Calu3 (cell line): ENCODE results near the gene FAM241B. TPM values are rescaled to one million over a fixed set of nuclear protein-coding genes. Genes with fewer than 3 reads are reported as not detected.

ENCODE experiments used
- BruUV-seq: library from RNA; stranded (reverse); fragments of 400-500 nt; replicated peaks from 2 replicates; lab custom pipeline; 2021; lab: Mats Ljungman, UMichigan
- CTCF ChIA-PET: fragments of 300-600 bp; sonication (Branson Sonifier 250); formaldehyde crosslinking; loops from one replicate; lab custom pipeline; 2022; ENCODE audit warnings: antibody characterized with exemption; lab: Charles Lee
- DNase-seq: peaks from one replicate; pipeline ENCODE4 v3.0.0; 2022
- H3K27ac Mint-ChIP-seq: one replicate; pipeline ENCODE4 v1.8.0; 2022; ENCODE audit warnings: mixed read lengths; ENCODE audit not compliant: unreplicated experiment
- H3K27me3 Mint-ChIP-seq: one replicate; pipeline ENCODE4 v1.8.0; 2022; ENCODE audit warnings: mixed read lengths; ENCODE audit not compliant: unreplicated experiment
- H3K36me3 Mint-ChIP-seq: one replicate; pipeline ENCODE4 v1.8.0; 2022; ENCODE audit warnings: mild to moderate bottlenecking, moderate library complexity, mixed read lengths; ENCODE audit not compliant: insufficient read depth, unreplicated experiment
- H3K4me1 Mint-ChIP-seq: one replicate; pipeline ENCODE4 v1.8.0; 2022; ENCODE audit warnings: mild to moderate bottlenecking, low read depth, mixed read lengths; ENCODE audit not compliant: unreplicated experiment
- H3K4me3 Mint-ChIP-seq: one replicate; pipeline ENCODE4 v1.8.0; 2022; ENCODE audit warnings: mild to moderate bottlenecking, low read depth, moderate library complexity, mixed read lengths; ENCODE audit not compliant: unreplicated experiment
- H3K9me3 Mint-ChIP-seq: one replicate; pipeline ENCODE4 v1.8.0; 2022; ENCODE audit warnings: low read depth, mixed read lengths; ENCODE audit not compliant: unreplicated experiment
- CTCF ChIP-seq: fragments of 200-600 bp; IDR thresholded peaks from one replicate; pipeline ENCODE4 v1.8.0; 2022; ENCODE audit warnings: antibody characterized with exemption; ENCODE audit not compliant: unreplicated experiment
- intact Hi-C: fragments of 100-400 bp; cut with micrococcal nuclease; formaldehyde crosslinking; loops from one replicate; pipeline ENCODE4 v1.10.0; 2022; ENCODE audit not compliant: unreplicated experiment
- total RNA-seq: library from RNA; stranded (reverse); gene quantifications from 2 replicates; pipeline ENCODE4 v1.2.3, GENCODE V29; 2022

The FAM241B gene
- total RNA-seq, 1 experiment from 2014 or later = 25.2 TPM

GRCh38 chr10:69655124-69655867, 25.2 kb downstream of the FAM241B start:
- TF ChIP-seq CTCF = no peak
- H3K27me3 Mint-ChIP-seq = peaks cover 83% of the 10 kb centered on the region
- DNase-seq = no peak
- intact Hi-C loops = no loop called here
- no TSS peak for BruUV-seq
- H3K9me3 Mint-ChIP-seq = no peaks in the 10 kb centered on the region
- H3K36me3 Mint-ChIP-seq = no peaks in the 10 kb centered on the region
- H3K4me3 Mint-ChIP-seq = no peak overlapping the region
- no peak overlapping the region for H3K27ac Mint-ChIP-seq
- CTCF ChIA-PET = interaction anchor here (1.7 kb wide), 1 partner anchor 39 kb away, joined by 3 read pairs; no protein-coding TSS in a partner anchor
- H3K4me1 Mint-ChIP-seq = peaks cover 10% of the 10 kb centered on the region

GRCh38 chr10:69655868-69656555, 26.0 kb downstream of the FAM241B start:
- H3K36me3 Mint-ChIP-seq = no peaks in the 10 kb centered on the region
- H3K4me1 Mint-ChIP-seq = peaks cover 10% of the 10 kb centered on the region
- H3K27ac Mint-ChIP-seq = no peak overlapping the region
- H3K27me3 Mint-ChIP-seq = peaks cover 91% of the 10 kb centered on the region
- intact Hi-C loops = no loop called here
- H3K4me3 Mint-ChIP-seq = no peak overlapping the region
- BruUV-seq = no TSS peak
- no peak for DNase-seq
- H3K9me3 Mint-ChIP-seq = no peaks in the 10 kb centered on the region
- no peak for TF ChIP-seq CTCF
- CTCF ChIA-PET = interaction anchor here (1.1 to 1.7 kb wide), 2 partner anchors 8 to 39 kb away, joined by 3 read pairs; no protein-coding TSS in a partner anchor

- BruUV-seq = no TSS peak
- Mint-ChIP-seq H3K27me3 (peaks cover 92% of the 10 kb centered on the region), H3K4me3 (no peak overlapping the region), H3K27ac (no peak overlapping the region), H3K4me1 (peaks cover 10% of the 10 kb centered on the region), H3K36me3 (no peaks in the 10 kb centered on the region), H3K9me3 (no peaks in the 10 kb centered on the region)
- intact Hi-C loops = no loop called here
- TF ChIP-seq CTCF = no peak
- peak; percentile 25 for DNase-seq
- CTCF ChIA-PET = interaction anchor here (1.1 to 1.3 kb wide), 2 partner anchors 9 to 29 kb away, joined by 3 read pairs; no protein-coding TSS in a partner anchor
Measured at GRCh38 chr10:69656742-69657269, 26.8 kb downstream of the FAM241B start.

GRCh38 chr10:69657430-69657829, 27.4 kb downstream of the FAM241B start:
- Mint-ChIP-seq H3K27ac (no peak overlapping the region), H3K4me1 (peaks cover 10% of the 10 kb centered on the region), H3K4me3 (no peak overlapping the region), H3K27me3 (peaks cover 92% of the 10 kb centered on the region), H3K9me3 (no peaks in the 10 kb centered on the region), H3K36me3 (no peaks in the 10 kb centered on the region)
- intact Hi-C loops = no loop called here
- CTCF ChIA-PET = interaction anchor here (1.3 kb wide), 1 partner anchor 29 kb away, joined by 3 read pairs; no protein-coding TSS in a partner anchor
- no TSS peak for BruUV-seq
- no peak for DNase-seq
- no peak for TF ChIP-seq CTCF
